ENCODE results near the gene IFNG-AS1. TPM values are rescaled to one million over a fixed set of nuclear protein-coding genes. Genes with fewer than 3 reads are reported as not detected.

The IFNG-AS1 gene
- total RNA-seq, 2 experiments from 2014 or later, result 0.55 to 1.1 TPM

DNA sequence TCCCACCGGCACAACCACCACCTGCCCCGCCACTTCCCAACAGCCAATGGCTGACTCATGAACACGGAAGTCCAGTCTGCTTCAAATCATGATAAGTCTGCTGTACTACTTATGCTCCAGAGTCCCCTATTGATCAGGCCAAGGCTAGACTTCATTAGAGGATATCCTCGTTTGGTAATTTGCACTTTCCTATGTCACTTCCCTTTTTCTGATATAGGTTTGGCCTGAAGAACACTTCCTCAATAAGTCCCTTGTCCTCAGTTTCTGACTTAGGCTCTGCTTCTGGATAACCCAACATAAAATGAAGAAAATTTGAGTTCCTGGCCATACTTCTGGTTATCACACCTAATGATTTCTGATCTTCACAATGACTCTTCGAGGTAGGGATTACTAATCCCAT, 45.3 kb downstream of the IFNG-AS1 start:
- Histone ChIP-seq H3K27ac (ENCODE audit: low read depth in 1 of 2, low read length in 2 of 2) (no peak overlapping the region), H3K4me1 (ENCODE audit: insufficient read depth, low read length) (peaks cover 5% of the 10 kb centered on the region), H3K36me3 (ENCODE audit: insufficient read depth, low read length) (no peaks in the 10 kb centered on the region), H3K4me3 (ENCODE audit: low read length) (no peak overlapping the region), H3K9me3 (ENCODE audit: control insufficient read depth in 1 of 2, insufficient read depth in 1 of 2, low read length in 2 of 2) (no peaks in the 10 kb centered on the region), H3K27me3 (ENCODE audit: control insufficient read depth in 1 of 2, insufficient read depth in 2 of 2, low read length in 2 of 2) (no peaks in the 10 kb centered on the region)
- Mint-ChIP-seq H3K36me3 (ENCODE audit: low read depth) (no peaks in the 10 kb centered on the region), H3K27me3 (no peaks in the 10 kb centered on the region), H3K27ac (no peak overlapping the region), H3K9me3 (no peaks in the 10 kb centered on the region), H3K4me1 (ENCODE audit: low read depth) (peaks cover 15% of the 10 kb centered on the region), H3K4me3 (no peak overlapping the region)
- TF ChIP-seq, protein P1, sequence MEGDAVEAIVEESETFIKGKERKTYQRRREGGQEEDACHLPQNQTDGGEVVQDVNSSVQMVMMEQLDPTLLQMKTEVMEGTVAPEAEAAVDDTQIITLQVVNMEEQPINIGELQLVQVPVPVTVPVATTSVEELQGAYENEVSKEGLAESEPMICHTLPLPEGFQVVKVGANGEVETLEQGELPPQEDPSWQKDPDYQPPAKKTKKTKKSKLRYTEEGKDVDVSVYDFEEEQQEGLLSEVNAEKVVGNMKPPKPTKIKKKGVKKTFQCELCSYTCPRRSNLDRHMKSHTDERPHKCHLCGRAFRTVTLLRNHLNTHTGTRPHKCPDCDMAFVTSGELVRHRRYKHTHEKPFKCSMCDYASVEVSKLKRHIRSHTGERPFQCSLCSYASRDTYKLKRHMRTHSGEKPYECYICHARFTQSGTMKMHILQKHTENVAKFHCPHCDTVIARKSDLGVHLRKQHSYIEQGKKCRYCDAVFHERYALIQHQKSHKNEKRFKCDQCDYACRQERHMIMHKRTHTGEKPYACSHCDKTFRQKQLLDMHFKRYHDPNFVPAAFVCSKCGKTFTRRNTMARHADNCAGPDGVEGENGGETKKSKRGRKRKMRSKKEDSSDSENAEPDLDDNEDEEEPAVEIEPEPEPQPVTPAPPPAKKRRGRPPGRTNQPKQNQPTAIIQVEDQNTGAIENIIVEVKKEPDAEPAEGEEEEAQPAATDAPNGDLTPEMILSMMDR (IDR thresholded peaks at IDR 0.05), result no peak
- ATAC-seq (ENCODE audit: poor library complexity) (no peak), DNase-seq (no peak)
- ChIA-PET CTCF (no interaction called here), POLR2A (no interaction called here)
- intact Hi-C loops (cut with DNase I, micrococcal nuclease), result no loop called here

DNA sequence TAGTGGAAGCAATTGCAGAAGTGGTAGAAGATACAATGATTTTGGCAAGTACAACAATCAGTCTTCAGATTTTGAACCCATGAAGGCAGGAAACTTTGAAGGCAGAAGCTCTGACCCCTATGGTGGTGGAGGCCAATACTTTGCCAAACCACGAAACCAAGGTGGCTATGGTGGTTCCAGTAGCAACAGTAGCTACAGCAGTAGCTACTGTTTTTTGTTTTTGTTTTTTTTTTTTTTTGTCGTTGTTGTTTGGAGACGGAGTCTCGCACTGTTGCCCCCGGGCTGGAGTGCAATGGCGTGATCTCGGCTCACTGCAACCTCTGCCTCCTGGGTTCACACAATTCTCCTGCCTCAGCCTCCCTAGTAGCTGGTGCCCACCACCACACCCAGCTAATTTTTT, 47.4 kb downstream of the IFNG-AS1 start:
- H3K4me1 Mint-ChIP-seq (ENCODE audit: low read depth), result peaks cover 16% of the 10 kb centered on the region
- no peaks in the 10 kb centered on the region for H3K27me3 Mint-ChIP-seq
- Histone ChIP-seq H3K36me3 (ENCODE audit: insufficient read depth, low read length) (no peaks in the 10 kb centered on the region), H3K27me3 (ENCODE audit: control insufficient read depth in 1 of 2, insufficient read depth in 2 of 2, low read length in 2 of 2) (no peaks in the 10 kb centered on the region), H3K4me1 (ENCODE audit: insufficient read depth, low read length) (peaks cover 9% of the 10 kb centered on the region), H3K9me3 (ENCODE audit: control insufficient read depth in 1 of 2, insufficient read depth in 1 of 2, low read length in 2 of 2) (no peaks in the 10 kb centered on the region), H3K27ac (ENCODE audit: low read depth in 1 of 2, low read length in 2 of 2) (no peak overlapping the region), H3K4me3 (ENCODE audit: low read length) (no peak overlapping the region)
- no peak overlapping the region for H3K27ac Mint-ChIP-seq
- TF ChIP-seq, protein P1 (IDR thresholded peaks at IDR 0.05), result no peak
- intact Hi-C loops (cut with DNase I, micrococcal nuclease), result loop anchor here in 1 of 2 experiments (5.0 kb wide), 1 partner anchor 679 kb away; no protein-coding TSS in a partner anchor
- no peaks in the 10 kb centered on the region for H3K9me3 Mint-ChIP-seq
- ChIA-PET CTCF (interaction anchor here (0.7 kb wide), 1 partner anchor 721 kb away, joined by 4 read pairs; no protein-coding TSS in a partner anchor), POLR2A (interaction anchor here (0.6 kb wide), 1 partner anchor 47 kb away, joined by 4 read pairs; no protein-coding TSS in a partner anchor)
- H3K4me3 Mint-ChIP-seq, result no peak overlapping the region
- ATAC-seq (ENCODE audit: poor library complexity) (no peak), DNase-seq (peak in 2 of 14 experiments; percentile 6 to 37)
- no peaks in the 10 kb centered on the region for H3K36me3 Mint-ChIP-seq (ENCODE audit: low read depth)

DNA sequence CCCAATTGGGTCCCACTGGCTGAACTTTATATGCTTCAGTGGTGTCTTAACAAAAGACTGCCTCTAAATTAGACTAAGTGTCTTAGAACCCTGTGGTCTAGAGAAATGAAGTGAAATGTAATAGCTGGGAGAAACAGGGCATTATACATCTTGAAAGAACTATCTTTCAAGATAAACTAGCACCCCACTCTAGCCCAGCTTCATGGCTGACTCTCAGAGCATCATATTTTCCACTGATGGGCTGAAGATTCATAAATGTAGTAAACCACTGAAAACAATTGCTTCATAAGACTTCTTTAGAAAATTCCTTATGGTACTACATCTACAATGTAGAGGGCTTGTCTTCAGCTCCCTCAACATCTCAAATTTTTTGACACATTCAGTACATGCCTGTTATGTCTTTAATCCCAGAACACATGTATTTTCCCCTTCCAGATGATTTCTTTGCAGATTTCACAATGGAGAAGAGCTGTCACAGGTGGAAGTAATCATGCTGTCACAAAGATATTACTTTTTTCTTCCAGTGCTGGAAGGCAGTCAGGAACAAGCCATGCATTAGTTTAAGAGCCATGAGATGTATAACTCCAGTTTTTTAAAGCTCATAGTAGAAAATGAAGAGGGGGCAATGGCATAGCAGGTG, 48.5 kb downstream of the IFNG-AS1 start:
- H3K27ac ChIP-seq (ENCODE audit: low read depth in 1 of 2, low read length in 2 of 2), result no peak overlapping the region
- ChIA-PET CTCF (no interaction called here), POLR2A (interaction anchor here (0.6 to 1.5 kb wide), 2 partner anchors 9 to 339 kb away, joined by 3 read pairs; no protein-coding TSS in a partner anchor)
- ATAC-seq (ENCODE audit: poor library complexity) (no peak), DNase-seq (no peak)
- no peak overlapping the region for H3K4me3 Mint-ChIP-seq
- H3K36me3 ChIP-seq (ENCODE audit: insufficient read depth, low read length), result no peaks in the 10 kb centered on the region
- no peaks in the 10 kb centered on the region for H3K27me3 Mint-ChIP-seq
- peaks cover 4% of the 10 kb centered on the region for H3K4me1 ChIP-seq (ENCODE audit: insufficient read depth, low read length)
- no peaks in the 10 kb centered on the region for H3K9me3 Mint-ChIP-seq
- no peaks in the 10 kb centered on the region for H3K27me3 ChIP-seq (ENCODE audit: control insufficient read depth in 1 of 2, insufficient read depth in 2 of 2, low read length in 2 of 2)
- TF ChIP-seq, protein P1 (IDR thresholded peaks at IDR 0.05), result no peak
- no peak overlapping the region for H3K27ac Mint-ChIP-seq
- no peaks in the 10 kb centered on the region for H3K36me3 Mint-ChIP-seq (ENCODE audit: low read depth)
- no peaks in the 10 kb centered on the region for H3K9me3 ChIP-seq (ENCODE audit: control insufficient read depth in 1 of 2, insufficient read depth in 1 of 2, low read length in 2 of 2)
- H3K4me3 ChIP-seq (ENCODE audit: low read length), result no peak overlapping the region
- H3K4me1 Mint-ChIP-seq (ENCODE audit: low read depth), result peaks cover 5% of the 10 kb centered on the region
- intact Hi-C loops (cut with DNase I, micrococcal nuclease), result loop anchor here in 1 of 2 experiments (5.0 kb wide), 1 partner anchor 680 kb away; no protein-coding TSS in a partner anchor
